Type B pancreatic cell (in vitro differentiated cells): Measurements from ENCODE around the gene QSER1. TPM values are rescaled to one million over a fixed set of nuclear protein-coding genes. Genes with fewer than 3 reads are reported as not detected.

Experiments
- DNase-seq: peaks from one replicate; pipeline ENCODE4 v3.0.0; 2021; ENCODE audit warnings: mixed read lengths; ENCODE audit not compliant: unreplicated experiment; ENCODE audit errors: extremely low spot score
- H3K27ac Mint-ChIP-seq: 2 replicates; pipeline ENCODE4 v1.8.0; 2021; ENCODE audit warnings: mild to moderate bottlenecking, mixed read lengths
- H3K27me3 Mint-ChIP-seq: 2 replicates; pipeline ENCODE4 v1.8.0; 2021; ENCODE audit warnings: mixed read lengths
- H3K36me3 Mint-ChIP-seq: 2 replicates; pipeline ENCODE4 v1.8.0; 2021; ENCODE audit warnings: mixed read lengths
- H3K4me1 Mint-ChIP-seq: one replicate; pipeline ENCODE4 v1.8.0; 2021; ENCODE audit warnings: mixed read lengths; ENCODE audit not compliant: unreplicated experiment
- H3K4me3 Mint-ChIP-seq: 2 replicates; pipeline ENCODE4 v1.8.0; 2021; ENCODE audit warnings: mild to moderate bottlenecking, mixed read lengths
- H3K9me3 Mint-ChIP-seq: 2 replicates; pipeline ENCODE4 v1.8.0; 2021; ENCODE audit warnings: mixed read lengths
- total RNA-seq: library from RNA; stranded (reverse); gene quantifications from 2 replicates; pipeline ENCODE4 v1.2.1, GENCODE V29; 2021; ENCODE audit warnings: low replicate concordance
- TF ChIP-seq, protein P1 (sequence below): fragments of 200-600 bp; sonication (generic); conservative IDR thresholded peaks from 2 replicates; pipeline ENCODE4 v1.5.0; 2021; ENCODE audit warnings: antibody characterized with exemption, mild to moderate bottlenecking

QSER1 gene
- total RNA-seq, 1 donor from 2014 or later: 54.4 TPM

DNA sequence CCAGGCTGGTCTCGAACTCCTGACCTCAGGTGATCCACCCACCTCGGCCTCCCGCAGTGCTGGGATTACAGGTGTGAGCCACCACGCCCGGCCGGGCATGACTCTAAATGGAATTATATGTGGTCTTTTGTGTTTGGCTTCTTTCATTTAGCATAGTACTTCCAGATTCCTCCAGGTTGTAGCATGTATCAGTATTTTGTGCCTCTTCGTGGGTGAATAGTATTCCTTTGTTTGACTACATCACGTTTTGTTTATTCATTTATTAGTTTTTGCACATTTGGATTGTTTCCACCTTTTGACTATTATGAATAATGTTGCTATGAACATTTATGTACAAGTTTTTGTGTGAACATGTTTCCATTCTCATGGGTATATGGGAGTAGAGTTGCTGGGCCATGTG is 24.4 kb downstream of the QSER1 start:
- Mint-ChIP-seq H3K4me3 (no peak overlapping the region), H3K9me3 (no peaks in the 10 kb centered on the region), H3K27me3 (no peaks in the 10 kb centered on the region), H3K4me1 (peaks cover 6% of the 10 kb centered on the region), H3K36me3 (peaks cover 15% of the 10 kb centered on the region), H3K27ac (no peak overlapping the region)
- no peak for DNase-seq
- TF ChIP-seq, protein P1, sequence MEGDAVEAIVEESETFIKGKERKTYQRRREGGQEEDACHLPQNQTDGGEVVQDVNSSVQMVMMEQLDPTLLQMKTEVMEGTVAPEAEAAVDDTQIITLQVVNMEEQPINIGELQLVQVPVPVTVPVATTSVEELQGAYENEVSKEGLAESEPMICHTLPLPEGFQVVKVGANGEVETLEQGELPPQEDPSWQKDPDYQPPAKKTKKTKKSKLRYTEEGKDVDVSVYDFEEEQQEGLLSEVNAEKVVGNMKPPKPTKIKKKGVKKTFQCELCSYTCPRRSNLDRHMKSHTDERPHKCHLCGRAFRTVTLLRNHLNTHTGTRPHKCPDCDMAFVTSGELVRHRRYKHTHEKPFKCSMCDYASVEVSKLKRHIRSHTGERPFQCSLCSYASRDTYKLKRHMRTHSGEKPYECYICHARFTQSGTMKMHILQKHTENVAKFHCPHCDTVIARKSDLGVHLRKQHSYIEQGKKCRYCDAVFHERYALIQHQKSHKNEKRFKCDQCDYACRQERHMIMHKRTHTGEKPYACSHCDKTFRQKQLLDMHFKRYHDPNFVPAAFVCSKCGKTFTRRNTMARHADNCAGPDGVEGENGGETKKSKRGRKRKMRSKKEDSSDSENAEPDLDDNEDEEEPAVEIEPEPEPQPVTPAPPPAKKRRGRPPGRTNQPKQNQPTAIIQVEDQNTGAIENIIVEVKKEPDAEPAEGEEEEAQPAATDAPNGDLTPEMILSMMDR: no peak

DNA sequence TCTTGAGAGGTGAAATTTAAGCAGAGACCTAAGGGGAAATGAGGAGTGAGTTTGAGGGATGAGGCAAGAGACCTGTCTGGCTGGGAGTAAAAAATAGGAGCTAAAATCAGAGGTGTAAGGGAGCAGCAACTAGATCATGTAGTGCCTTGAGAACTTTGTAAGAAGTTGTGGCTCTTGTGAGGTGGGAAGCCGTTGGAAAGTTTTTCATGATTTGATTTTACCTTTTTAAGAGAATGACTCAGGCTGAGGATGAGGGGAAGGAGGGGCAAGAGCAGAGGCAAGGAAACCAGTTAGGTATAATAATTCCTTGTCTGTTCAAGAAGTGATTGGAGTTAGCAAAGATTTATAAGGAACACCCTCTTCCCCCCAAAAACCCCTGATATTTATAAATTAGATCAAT is 25.8 kb downstream of the QSER1 start:
- H3K9me3 Mint-ChIP-seq: no peaks in the 10 kb centered on the region
- H3K27ac Mint-ChIP-seq: peak overlapping the region; percentile 14
- H3K36me3 Mint-ChIP-seq: peaks cover 21% of the 10 kb centered on the region
- H3K27me3 Mint-ChIP-seq: no peaks in the 10 kb centered on the region
- H3K4me3 Mint-ChIP-seq: no peak overlapping the region
- TF ChIP-seq, protein P1: no peak
- DNase-seq: no peak
- H3K4me1 Mint-ChIP-seq: peaks cover 6% of the 10 kb centered on the region

DNA sequence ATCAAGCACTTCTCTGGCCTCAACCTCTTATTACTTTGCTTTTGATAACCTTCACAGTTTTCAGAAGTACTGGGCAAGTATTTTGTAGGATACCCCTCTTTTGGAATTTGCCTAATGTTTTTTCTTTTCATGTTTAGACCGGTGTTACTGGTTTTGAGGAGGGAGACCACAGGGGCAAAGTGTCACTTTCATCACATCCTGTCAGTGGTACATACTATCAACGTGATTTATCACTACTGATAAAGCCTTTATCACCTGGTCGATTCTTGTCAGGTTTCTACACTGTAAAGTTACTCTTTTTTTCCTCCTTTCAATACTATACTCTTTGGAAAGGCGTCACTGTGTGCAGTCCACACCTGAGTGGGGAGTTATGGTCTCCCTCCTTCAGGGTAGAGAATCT is 26.7 kb downstream of the QSER1 start:
- no peak overlapping the region for H3K27ac Mint-ChIP-seq
- peaks cover 6% of the 10 kb centered on the region for H3K4me1 Mint-ChIP-seq
- H3K9me3 Mint-ChIP-seq: no peaks in the 10 kb centered on the region
- H3K27me3 Mint-ChIP-seq: no peaks in the 10 kb centered on the region
- peaks cover 21% of the 10 kb centered on the region for H3K36me3 Mint-ChIP-seq
- no peak for DNase-seq
- TF ChIP-seq, protein P1: no peak
- peak overlapping the region; percentile 8 for H3K4me3 Mint-ChIP-seq

GRCh38 chr11:32920570-32920969 is 28.0 kb downstream of the QSER1 start:
- H3K27ac Mint-ChIP-seq: no peak overlapping the region
- DNase-seq: no peak
- H3K4me3 Mint-ChIP-seq: no peak overlapping the region
- no peaks in the 10 kb centered on the region for H3K27me3 Mint-ChIP-seq
- peaks cover 6% of the 10 kb centered on the region for H3K4me1 Mint-ChIP-seq
- H3K36me3 Mint-ChIP-seq: peaks cover 27% of the 10 kb centered on the region
- TF ChIP-seq, protein P1: no peak
- no peaks in the 10 kb centered on the region for H3K9me3 Mint-ChIP-seq

GRCh38 chr11:32921204-32921603 is 28.6 kb downstream of the QSER1 start:
- peaks cover 27% of the 10 kb centered on the region for H3K36me3 Mint-ChIP-seq
- TF ChIP-seq, protein P1: no peak
- no peak for DNase-seq
- no peak overlapping the region for H3K4me3 Mint-ChIP-seq
- H3K9me3 Mint-ChIP-seq: no peaks in the 10 kb centered on the region
- no peaks in the 10 kb centered on the region for H3K27me3 Mint-ChIP-seq
- no peak overlapping the region for H3K27ac Mint-ChIP-seq
- peaks cover 6% of the 10 kb centered on the region for H3K4me1 Mint-ChIP-seq

GRCh38 chr11:32931606-32932005 is 39.0 kb downstream of the QSER1 start:
- Mint-ChIP-seq H3K27me3 (no peaks in the 10 kb centered on the region), H3K27ac (no peak overlapping the region), H3K9me3 (peaks cover 4% of the 10 kb centered on the region), H3K4me1 (peaks cover 7% of the 10 kb centered on the region), H3K36me3 (peaks cover 44% of the 10 kb centered on the region), H3K4me3 (no peak overlapping the region)
- TF ChIP-seq, protein P1: no peak
- DNase-seq: no peak
